ELR (cell line): Measurements from ENCODE around the gene NF1.
A peak's percentile ranks its signal among the peaks of the same experiment; 100 is the strongest.

Experiments used
- DNase-seq: peaks from one replicate; pipeline ENCODE4 v3.0.0-alpha.2; 2015; ENCODE audit warnings: low read depth

NF1 gene

GRCh38 chr17:31404028-31404949 is 309.5 kb downstream of the NF1 start:
- DNase-seq: peak; percentile 24

- no peak for DNase-seq
Observed at GRCh38 chr17:31405890-31406371, 311.2 kb downstream of the NF1 start.

- DNase-seq: no peak
Observed at GRCh38 chr17:31408586-31408985, 313.8 kb downstream of the NF1 start.

- DNase-seq: no peak
Observed at GRCh38 chr17:31411707-31412285, 317.0 kb downstream of the NF1 start.

- DNase-seq: no peak
Observed at GRCh38 chr17:31412511-31412910, 317.7 kb downstream of the NF1 start.

GRCh38 chr17:31413081-31413799 is 318.5 kb downstream of the NF1 start:
- DNase-seq: no peak

- peak; percentile 81 for DNase-seq
Observed at GRCh38 chr17:31413874-31414549, 319.2 kb downstream of the NF1 start.

GRCh38 chr17:31414550-31414918 is 319.8 kb downstream of the NF1 start:
- DNase-seq: no peak

GRCh38 chr17:31415004-31415454 is 320.3 kb downstream of the NF1 start:
- DNase-seq: no peak

- no peak for DNase-seq
Observed at GRCh38 chr17:31415640-31416502, 321.1 kb downstream of the NF1 start.

GRCh38 chr17:31416503-31416923 is 321.7 kb downstream of the NF1 start:
- DNase-seq: no peak

GRCh38 chr17:31417051-31417792 is 322.4 kb downstream of the NF1 start:
- DNase-seq: no peak

- no peak for DNase-seq
Observed at GRCh38 chr17:31418773-31419350, 324.1 kb downstream of the NF1 start.

- no peak for DNase-seq
Observed at GRCh38 chr17:31422443-31422842, 327.7 kb downstream of the NF1 start.

GRCh38 chr17:31424944-31425281 is 330.1 kb downstream of the NF1 start:
- no peak for DNase-seq

- DNase-seq: no peak
Observed at GRCh38 chr17:31425282-31426040, 330.7 kb downstream of the NF1 start.
